ENCODE results near the gene ENKUR.

The ENKUR gene

GRCh38 chr10:24982319-24983112, 33.4 kb downstream of the ENKUR start:
- no peak overlapping the region for H3K4me3 ChIP-seq (ENCODE audit: low read depth, low read length)
- DNase-seq = no peak
- no peaks in the 10 kb centered on the region for H3K27me3 ChIP-seq (replicated peaks)
- in situ Hi-C loops (cut with HindIII; ENCODE audit: low pct_ligation_motif_present, low sequenced_read_pairs) = no loop called here
- H3K36me3 ChIP-seq (replicated peaks) = no peaks in the 10 kb centered on the region
- TF ChIP-seq CTCF (IDR thresholded peaks at IDR 0.05; ENCODE audit: low read depth, low read length, missing control alignments) = no peak
- H3K27ac ChIP-seq = no peak overlapping the region

- Histone ChIP-seq H3K36me3 (replicated peaks) (no peaks in the 10 kb centered on the region), H3K27me3 (replicated peaks) (no peaks in the 10 kb centered on the region), H3K4me3 (ENCODE audit: low read depth, low read length) (no peak overlapping the region), H3K27ac (no peak overlapping the region)
- in situ Hi-C loops (cut with HindIII; ENCODE audit: low pct_ligation_motif_present, low sequenced_read_pairs) = no loop called here
- TF ChIP-seq CTCF (IDR thresholded peaks at IDR 0.05; ENCODE audit: low read depth, low read length, missing control alignments) = no peak
- no peak for DNase-seq
Observed at GRCh38 chr10:24981161-24981710, 34.7 kb downstream of the ENKUR start.

- Histone ChIP-seq H3K36me3 (replicated peaks) (no peaks in the 10 kb centered on the region), H3K4me3 (ENCODE audit: low read depth, low read length) (no peak overlapping the region), H3K27me3 (replicated peaks) (no peaks in the 10 kb centered on the region), H3K27ac (no peak overlapping the region)
- no peak for TF ChIP-seq CTCF (IDR thresholded peaks at IDR 0.05; ENCODE audit: low read depth, low read length, missing control alignments)
- DNase-seq = no peak
- in situ Hi-C loops (cut with HindIII; ENCODE audit: low pct_ligation_motif_present, low sequenced_read_pairs) = no loop called here
Observed at GRCh38 chr10:24979685-24980084, 36.3 kb downstream of the ENKUR start.

GRCh38 chr10:24974976-24975375, 41.0 kb downstream of the ENKUR start:
- Histone ChIP-seq H3K27me3 (replicated peaks) (no peaks in the 10 kb centered on the region), H3K36me3 (replicated peaks) (no peaks in the 10 kb centered on the region), H3K4me3 (ENCODE audit: low read depth, low read length) (no peak overlapping the region), H3K27ac (no peak overlapping the region)
- in situ Hi-C loops (cut with HindIII; ENCODE audit: low pct_ligation_motif_present, low sequenced_read_pairs) = no loop called here
- peak; percentile 32 for TF ChIP-seq CTCF (IDR thresholded peaks at IDR 0.05; ENCODE audit: low read depth, low read length, missing control alignments)
- DNase-seq = peak; percentile 52

- Histone ChIP-seq H3K27ac (no peak overlapping the region), H3K36me3 (replicated peaks) (no peaks in the 10 kb centered on the region), H3K27me3 (replicated peaks) (no peaks in the 10 kb centered on the region), H3K4me3 (ENCODE audit: low read depth, low read length) (no peak overlapping the region)
- no peak for DNase-seq
- in situ Hi-C loops (cut with HindIII; ENCODE audit: low pct_ligation_motif_present, low sequenced_read_pairs) = no loop called here
- no peak for TF ChIP-seq CTCF (IDR thresholded peaks at IDR 0.05; ENCODE audit: low read depth, low read length, missing control alignments)
Observed at GRCh38 chr10:24973163-24973562, 42.8 kb downstream of the ENKUR start.
